Activated gamma-delta T cell (primary cell): ENCODE data around the gene OPHN1.

ENCODE experiments used
- DNase-seq: peaks from one replicate; lab custom pipeline; 2025; lab: John Stamatoyannopoulos, UW
- total RNA-seq, 2 donors: gene quantifications; one replicate each; lab custom pipeline; 2026; lab: John Stamatoyannopoulos, UW

Gene OPHN1, protein sequence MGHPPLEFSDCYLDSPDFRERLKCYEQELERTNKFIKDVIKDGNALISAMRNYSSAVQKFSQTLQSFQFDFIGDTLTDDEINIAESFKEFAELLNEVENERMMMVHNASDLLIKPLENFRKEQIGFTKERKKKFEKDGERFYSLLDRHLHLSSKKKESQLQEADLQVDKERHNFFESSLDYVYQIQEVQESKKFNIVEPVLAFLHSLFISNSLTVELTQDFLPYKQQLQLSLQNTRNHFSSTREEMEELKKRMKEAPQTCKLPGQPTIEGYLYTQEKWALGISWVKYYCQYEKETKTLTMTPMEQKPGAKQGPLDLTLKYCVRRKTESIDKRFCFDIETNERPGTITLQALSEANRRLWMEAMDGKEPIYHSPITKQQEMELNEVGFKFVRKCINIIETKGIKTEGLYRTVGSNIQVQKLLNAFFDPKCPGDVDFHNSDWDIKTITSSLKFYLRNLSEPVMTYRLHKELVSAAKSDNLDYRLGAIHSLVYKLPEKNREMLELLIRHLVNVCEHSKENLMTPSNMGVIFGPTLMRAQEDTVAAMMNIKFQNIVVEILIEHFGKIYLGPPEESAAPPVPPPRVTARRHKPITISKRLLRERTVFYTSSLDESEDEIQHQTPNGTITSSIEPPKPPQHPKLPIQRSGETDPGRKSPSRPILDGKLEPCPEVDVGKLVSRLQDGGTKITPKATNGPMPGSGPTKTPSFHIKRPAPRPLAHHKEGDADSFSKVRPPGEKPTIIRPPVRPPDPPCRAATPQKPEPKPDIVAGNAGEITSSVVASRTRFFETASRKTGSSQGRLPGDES
- 0.51 to 0.92 reads per million in 2 donors for total RNA-seq

DNA sequence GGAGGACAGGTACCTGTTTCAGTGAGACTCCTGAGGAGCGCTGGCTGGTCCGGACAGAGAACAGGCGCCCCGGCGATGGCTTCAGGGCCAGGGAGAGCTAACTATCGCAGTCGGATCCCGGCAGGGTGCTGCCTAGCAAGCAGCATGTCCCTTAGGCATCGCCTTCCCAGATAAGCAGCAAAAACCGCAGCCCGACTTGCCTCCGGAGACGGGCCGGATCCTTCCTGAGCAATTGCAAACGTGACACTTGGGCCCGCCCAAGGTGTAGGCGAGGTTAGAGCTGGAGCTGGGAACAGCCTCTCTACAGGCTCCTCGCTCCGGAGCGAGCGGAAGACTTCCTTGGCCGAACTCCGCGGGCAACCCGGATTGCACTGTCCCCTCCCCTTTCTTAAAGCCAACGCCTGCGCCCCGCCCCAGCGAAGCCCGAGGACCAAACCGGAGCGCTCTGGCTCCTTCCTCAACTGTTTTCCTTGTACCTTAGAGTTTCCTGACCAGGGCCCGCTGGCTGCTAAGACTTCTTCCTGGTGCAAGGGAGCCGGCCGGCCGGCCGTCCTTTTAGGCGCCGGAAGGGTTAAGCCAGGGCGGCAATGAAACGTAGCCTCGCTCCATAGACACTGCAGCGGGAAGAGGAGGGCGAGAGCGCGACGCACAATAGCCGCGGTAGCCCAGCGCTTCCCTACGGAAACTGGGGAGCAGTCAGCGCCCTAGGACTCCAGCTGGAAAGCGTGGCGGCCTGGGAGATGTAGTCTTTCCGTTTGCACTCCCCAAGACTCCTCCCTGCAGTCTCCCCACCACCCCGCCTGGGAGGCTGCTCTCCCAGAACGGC, at the start of gene OPHN1:
TSS of gene OPHN1 (minus strand) at position 341 of the 826 bp plus-strand sequence. CDS start 475 bp downstream, outside the sequence.
- no peak for DNase-seq

DNA sequence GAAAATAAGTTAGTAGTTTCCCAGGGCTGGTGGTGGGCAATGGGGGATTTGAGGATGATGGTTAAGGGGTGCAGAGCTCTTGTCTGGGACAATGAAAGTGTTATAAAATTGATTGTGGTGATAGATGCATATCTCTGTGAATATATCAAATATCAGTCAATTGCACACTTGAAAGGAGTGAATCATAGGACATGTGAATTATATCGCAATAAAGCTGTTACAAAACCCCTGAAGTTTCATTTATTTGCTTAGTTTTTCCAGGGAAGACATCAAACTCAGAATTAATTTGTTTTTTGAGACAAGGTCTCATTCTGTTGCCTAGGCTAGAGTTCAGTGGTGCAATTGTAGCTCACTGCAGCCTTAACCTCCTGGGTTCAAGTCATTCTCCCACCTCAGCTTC, 47.7 kb upstream of the OPHN1 start:
- DNase-seq: no peak

DNA sequence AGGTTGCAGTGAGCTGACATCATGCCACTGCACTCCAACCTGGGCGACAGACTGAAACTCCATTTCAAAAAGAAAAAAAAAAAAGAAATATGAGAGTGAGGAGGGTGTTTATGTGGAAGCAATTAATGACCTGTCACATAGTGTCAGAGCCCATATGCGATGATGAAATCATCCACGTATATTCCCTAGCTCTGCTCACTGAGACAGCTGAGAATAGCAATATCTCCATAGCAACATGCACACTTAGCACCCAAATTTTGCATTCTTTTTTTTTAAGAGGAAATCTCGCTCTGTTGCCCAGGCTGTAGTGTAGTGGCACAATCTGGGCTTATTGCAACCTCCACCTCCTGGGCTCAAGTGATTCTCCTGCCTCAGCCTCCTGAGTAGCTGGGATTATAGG, 31.5 kb upstream of the OPHN1 start:
- no peak for DNase-seq

DNA sequence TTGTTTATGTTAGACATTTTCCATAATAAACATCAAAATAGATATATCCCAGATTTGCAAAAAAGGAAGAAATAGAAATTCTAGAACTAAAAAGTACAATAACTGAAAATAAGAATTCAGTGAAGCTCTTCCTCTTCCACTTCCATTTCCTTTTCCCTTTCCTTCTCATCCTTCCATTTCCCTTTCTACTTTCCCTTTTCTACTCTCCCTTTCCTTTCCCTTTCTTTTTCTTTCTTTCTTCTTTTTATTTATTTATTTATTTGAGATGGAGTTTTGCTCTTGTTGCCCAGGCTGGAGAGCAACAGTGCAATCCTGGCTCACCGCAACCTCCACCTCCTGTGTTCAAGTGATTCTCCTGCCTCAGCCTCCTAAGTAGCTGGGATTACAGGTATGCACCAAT, 30.6 kb upstream of the OPHN1 start:
- no peak for DNase-seq

DNA sequence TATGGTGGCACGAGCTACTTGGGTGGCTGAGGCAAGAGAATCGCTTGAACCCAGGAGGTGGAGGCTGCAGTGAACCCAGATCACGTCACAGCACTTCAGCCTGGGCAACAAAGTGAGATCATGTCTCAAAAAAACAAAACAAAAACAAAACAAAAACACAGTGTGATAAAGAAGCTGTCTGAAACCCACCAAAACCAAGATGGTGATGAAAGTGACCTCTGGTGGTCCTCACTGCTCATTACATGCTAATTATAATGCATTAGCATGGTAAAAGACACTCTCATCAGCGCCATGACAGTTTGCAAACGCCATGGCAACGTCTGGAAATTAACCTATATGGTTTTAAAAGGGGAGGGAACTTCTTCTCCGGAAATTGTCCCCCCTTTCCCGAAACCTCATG, 29.4 kb upstream of the OPHN1 start:
- no peak for DNase-seq

DNA sequence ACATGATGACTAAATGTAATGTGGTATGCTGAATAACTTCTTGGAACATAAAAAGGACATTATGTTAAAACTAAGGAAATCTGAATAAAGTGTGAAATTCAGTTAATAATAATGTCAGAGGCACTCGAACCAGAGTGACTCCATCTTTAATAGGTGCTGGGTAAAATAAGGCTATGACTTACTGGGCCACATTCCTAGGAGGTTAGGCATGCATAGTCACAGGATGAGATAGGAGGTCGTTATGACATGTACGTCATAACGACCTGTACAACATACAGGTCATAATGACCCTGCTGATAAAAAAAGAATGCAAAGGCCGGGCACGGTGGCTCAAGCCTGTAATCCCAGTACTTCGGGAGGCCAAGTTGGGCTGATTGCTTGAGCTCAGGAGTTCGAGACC, 28.9 kb upstream of the OPHN1 start:
- DNase-seq: no peak

DNA sequence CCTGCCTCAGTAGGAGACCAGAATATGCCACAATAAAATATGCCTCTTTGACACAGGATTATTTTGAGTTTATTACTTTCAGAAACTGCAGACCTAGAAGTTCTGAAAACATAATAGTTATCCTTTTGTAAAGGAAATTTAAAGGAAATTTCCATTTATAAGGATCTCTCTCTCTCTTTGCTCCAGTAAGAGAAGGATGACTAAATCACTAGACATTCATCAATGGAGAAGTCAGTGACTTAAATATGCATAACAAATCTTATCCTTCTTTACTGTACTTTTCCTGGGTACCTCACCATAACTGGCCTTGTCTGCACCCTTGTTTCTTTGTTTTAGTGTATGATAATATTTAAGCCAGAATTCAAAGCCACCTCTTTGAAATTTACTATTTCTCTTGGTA, 28.3 kb upstream of the OPHN1 start:
- no peak for DNase-seq

DNA sequence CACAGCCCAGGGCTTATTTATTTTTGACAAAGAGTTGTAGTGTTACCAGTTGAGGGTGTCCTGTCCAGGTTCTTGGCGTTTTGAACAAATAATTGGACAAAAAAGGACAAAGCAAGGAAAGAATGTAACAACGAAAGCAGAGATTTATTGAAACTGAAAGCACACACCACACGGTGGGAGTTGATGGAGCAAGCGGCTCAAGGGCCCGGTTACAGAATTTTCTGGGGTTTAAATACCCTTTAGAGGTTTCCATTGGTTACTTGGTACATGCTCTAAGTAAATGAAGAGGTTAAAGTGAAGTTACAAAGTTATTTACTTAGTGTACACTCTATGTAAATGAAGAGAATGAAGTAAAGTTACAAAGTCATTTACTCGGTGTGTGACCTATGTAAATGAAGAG, 27.8 kb upstream of the OPHN1 start:
- DNase-seq: no peak

DNA sequence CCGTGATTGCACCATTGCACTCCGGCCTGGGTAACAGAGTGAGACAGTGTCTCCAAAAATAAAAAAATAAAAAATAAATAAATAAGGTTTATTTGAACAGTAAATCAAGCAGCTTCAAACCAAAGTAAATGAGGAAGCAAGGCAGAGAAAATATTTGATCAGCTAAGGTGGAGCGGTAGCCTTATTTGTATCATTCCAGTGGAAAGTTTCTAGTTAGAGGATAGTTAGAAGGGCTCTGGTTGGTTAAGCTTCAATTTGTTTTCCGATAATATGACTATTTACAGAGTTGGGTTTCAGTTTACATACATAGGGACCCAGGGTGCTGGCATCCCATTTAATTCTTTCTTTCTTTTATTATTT, 21.8 kb upstream of the OPHN1 start:
- DNase-seq: no peak

DNA sequence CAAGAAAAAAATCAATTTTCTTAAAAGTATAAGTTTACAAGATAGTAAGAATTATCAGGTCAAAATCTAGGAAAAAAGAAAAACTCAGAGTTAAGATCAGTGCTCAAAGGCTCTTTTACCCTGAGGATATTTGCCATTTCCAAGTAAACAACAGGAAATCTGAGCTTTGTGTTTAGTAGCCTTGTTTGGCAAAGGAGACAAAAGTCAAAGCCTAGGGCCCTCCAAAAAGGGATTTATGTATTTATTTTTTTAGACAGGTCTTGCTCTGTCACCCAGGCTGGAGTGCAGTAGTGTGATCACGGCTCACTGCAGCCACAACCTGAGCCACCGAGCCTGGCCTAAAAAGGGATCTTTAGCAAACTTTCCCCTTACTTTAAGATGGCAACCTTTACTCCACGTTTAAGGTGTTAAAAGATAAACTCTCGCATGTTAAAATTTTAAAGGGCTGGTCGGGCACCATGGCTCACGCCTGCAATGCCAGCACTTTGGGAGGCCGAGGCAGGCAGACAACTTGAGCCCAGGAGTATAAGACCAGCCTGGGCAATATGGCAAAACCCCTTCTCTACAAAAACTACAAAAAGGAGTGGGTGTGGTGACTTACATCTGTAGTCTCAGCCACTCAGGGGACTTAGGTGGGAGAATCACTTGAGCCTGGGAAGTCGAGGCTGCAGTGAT, 21.3 kb upstream of the OPHN1 start:
- no peak for DNase-seq

DNA sequence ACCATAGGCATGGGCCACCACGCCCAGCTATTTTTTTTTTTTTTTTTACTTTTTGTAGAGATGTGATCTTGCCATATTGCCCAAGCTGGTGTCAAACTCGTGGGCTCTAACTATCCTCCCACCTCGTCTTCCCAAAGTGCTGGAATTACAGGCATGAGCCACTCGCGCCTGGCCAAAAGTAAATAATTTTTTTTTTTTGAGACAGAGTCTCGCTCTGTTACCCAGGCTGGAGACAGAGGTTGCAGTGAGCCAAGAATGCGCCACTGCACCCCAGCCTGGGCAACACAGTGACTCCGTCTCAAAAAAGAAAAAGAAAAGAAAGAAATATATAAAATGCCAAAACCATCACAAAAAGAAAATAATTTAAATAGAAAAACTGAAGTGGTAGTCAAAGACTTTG, 18.4 kb upstream of the OPHN1 start:
- no peak for DNase-seq

DNA sequence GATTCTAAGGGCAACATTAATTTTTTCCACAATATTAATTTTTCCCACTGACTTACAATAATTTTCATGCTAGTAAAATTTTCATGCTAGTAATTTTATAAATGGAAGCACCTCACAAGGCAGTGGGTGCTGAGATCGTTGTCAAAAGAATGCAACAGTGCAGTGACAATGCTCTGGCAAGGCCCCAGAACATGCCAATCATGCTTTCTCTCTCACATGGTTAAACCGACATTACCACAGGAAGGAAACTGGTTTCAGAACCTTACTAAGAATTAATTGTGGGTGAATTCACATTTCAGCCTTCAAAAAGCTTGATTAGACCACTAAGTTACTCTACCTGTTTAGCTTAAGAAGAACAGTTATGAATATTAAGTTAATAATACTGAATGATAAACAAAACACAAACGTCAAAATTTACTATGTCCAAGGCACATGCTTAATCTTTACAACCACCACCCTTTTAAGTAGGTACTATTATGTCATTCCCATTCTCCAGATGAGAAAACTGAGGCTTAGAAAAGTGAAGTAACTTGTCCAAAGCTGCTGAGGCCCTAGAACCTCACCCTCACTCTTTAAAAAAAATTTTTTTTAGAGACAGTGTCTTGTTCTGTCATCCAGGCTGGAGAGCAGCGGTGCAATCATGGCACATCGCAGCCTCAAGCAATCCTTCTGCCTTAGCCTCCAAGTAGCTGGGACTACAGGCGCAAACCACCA, 10.0 kb upstream of the OPHN1 start:
- DNase-seq: no peak

DNA sequence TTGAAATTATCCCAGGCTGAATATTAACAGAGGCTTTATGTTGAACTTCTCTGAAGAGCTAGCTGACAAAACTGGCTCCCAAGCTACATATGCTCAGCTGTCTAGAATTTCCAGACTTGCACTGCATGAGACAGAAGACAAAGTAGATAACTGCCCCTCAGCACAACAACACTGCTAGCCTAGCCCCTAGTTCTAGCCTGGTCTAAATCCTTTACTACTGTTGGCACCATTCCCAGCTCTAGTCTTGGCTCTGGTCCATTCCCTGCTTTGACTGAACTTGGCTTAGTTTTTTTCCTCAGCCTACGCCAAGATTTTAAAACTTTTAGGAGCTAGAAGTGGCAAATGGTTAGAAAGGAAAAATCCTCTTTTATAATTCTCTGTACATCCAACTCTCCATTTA, 7.6 kb upstream of the OPHN1 start:
- no peak for DNase-seq

DNA sequence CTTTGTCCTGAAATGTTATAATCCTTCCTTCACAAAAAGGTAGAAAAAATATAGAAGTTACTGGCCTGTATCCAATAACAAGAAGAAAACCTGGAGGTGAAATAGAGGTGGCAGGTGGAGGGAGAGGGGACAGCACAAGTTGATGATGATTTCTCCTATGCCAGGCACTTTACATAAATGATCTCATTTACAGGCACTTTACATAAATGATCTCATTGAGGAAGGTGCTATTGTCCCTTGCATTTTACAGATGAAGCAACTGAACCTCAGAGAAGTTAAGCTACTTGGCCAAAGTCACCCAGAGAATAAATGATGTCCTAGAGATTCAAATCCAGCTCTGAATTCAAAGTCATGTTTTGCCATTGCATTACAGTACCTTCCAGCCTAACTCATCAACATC, 7.1 kb upstream of the OPHN1 start:
- DNase-seq: no peak

DNA sequence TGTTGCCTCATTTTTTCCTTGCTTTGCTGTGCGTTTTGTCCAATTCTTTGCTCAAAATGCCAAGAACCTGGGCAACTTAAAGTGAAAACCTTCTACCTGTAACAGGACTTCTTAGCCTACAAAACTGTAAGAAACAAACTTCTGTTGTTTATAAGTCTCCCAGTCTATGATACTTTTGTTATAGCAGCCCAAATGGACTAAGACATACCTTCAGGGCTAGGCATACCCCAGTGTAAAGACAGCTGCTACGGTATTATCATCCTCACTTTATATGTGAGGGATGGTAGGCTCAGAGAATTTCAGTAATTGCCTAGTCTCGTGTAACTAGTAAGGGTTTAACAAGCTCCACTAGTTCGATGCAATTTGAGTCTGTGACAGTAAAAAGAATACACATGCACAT, 6.0 kb upstream of the OPHN1 start:
- DNase-seq: no peak

DNA sequence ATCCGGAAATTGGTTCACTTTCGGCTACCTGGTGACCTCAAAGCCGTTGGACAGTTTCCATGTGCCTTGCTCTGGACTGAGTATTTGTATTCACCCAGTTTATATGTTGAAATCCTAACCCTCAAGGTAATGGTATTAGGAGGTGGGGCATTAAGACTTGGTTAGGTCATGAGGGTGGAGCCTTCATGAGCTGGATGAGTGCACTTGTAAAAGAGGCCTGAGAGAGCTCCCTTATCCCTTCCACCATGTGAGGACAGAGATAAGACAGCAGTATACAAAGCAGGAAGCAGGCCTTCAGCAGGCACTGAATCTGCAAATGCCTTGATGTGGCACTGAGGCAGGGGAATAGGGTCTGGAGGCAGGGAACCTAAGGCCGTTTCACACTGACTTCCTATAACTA, 5.3 kb upstream of the OPHN1 start:
- DNase-seq: no peak

DNA sequence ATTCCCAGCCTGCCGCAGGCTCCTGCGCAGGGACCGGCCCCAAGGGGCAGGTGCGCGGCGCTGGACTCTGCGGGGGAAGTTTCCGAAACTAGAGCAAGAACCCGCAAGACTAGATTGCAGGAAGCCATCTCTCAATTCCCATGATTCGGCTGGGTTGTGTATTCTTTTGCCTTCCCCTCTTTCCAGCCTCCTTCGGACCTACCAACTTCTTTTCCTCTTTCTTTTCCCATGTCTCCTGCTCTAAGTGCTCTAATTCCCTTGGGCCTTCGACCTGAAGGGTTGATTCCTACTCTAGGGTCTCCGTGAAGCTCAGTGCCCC, 645 bp upstream of the OPHN1 start:
- no peak for DNase-seq

DNA sequence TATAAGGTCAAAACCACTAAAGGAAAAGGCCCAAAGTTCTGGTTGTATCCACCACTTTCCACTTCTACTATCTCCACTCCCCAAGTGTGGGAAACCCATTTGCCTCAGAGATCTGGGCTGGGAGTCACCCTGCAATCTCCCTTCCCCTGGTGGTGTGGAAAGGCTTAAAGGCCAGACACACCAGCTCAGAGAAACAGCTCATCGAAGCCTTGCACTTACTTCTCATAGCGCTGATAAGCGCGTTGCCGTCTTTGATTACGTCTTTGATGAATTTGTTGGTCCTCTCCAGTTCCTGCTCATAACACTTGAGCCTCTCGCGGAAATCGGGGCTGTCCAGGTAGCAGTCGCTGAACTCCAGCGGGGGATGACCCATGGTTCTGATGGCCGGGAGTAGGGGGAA, 647 bp downstream of the OPHN1 start:
- no peak for DNase-seq

DNA sequence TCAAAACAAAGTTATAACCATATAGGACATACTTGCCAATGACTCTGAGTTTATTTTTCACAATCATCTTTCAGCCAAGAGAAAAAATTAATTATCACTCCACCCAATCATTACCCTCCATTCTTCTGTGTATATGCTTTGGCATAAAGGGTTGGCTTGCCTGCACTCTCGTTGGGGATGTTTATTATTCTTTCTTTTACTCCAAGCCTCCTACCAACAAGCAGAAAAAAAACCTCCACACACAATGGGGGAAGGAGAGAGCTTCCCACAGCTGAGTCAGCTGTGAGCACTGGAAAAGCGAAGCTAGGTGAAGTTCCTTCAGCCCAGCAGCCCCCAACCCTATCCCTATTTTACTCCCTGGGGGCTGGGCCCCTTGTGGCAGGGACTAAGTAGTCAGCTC, 1.5 kb downstream of the OPHN1 start:
- no peak for DNase-seq

DNA sequence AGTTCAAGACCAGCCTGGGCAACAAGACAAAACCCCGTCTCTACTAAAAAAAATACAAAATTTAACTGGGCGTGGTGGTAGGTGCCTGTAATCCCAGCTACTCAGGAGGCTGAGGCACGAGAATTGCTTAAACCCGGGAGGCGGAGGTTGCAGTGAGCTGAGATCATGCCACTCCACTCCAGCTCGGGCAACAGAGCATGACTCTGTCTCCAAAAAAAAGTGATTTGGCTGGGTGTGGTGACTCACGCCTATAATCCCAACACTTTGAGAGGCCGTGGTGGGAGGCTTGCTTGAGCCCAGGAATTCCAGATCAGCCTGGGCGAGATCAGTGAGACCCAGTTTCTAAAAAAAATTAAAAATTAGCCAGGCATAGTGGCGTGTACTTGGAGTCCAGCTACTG, 4.1 kb downstream of the OPHN1 start:
- DNase-seq: no peak

DNA sequence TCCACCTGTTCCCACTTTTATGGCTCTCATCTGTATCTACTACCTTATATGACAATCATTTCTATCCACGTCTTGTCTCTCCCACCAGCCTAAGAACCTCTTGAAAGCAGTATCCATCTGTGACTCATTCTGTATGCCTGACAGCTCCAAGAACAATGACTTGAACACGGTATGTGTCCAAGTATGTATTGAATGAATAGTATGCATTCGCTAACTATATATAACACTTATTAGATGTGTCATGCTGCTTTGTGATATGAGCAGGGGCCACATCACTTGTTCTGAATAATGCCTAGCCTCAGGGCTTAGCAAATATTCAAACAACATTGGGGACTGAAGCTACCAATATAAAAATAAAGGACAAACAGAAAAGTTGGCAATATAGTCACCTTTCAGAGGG, 4.9 kb downstream of the OPHN1 start:
- no peak for DNase-seq

DNA sequence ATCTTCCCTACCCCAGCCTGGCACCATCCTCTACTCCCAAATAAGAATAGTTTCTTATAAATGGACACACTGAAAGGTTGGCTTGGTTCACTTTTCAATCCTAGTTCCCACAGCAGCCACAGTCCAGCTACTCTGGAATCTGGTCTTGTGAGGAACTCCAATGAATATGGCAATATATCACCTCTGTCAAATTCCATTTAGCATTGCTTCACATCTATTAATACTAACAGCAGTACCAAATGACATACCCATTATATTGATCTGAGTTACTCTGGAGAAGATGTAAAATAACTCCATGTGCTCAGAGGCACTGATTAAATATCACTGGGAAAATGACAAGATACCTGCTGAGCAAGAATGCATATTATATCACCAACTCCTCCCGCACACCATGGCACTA, 8.6 kb downstream of the OPHN1 start:
- DNase-seq: no peak
